Loucy (cell line): ENCODE data around the gene RMC1.

Experiments used
- H2AFZ ChIP-seq: fragments of 200-600 bp; sonication (generic); 2 replicates; pipeline ENCODE4 v1.6.0; 2016; ENCODE audit warnings: antibody characterized with exemption, mild to moderate bottlenecking, low read length, moderate library complexity
- H3F3A ChIP-seq: fragments of 200-600 bp; 2 replicates; pipeline ENCODE4 v1.6.0; 2016; ENCODE audit warnings: antibody characterized with exemption, low read depth, mild to moderate bottlenecking
- H3K27me3 ChIP-seq: fragments of 200-600 bp; sonication (generic); 2 replicates; pipeline ENCODE4 v1.6.1; 2014; ENCODE audit warnings: low read length, mild to moderate bottlenecking; ENCODE audit not compliant: insufficient read depth, poor library complexity, severe bottlenecking
- H3K36me3 ChIP-seq: fragments of 200-600 bp; sonication (generic); 2 replicates; pipeline ENCODE4 v1.6.1; 2016; ENCODE audit warnings: low read length; ENCODE audit not compliant: insufficient read depth
- H3K4me1 ChIP-seq: fragments of 200-600 bp; sonication (generic); 2 replicates; pipeline ENCODE4 v1.5.1; 2014; ENCODE audit warnings: low read length, mild to moderate bottlenecking; ENCODE audit not compliant: insufficient read depth, poor library complexity, severe bottlenecking
- H3K4me2 ChIP-seq: fragments of 200-600 bp; sonication (generic); 2 replicates; pipeline ENCODE4 v1.6.0; 2014; ENCODE audit warnings: antibody characterized with exemption, low read length, low read depth, mild to moderate bottlenecking; ENCODE audit not compliant: poor library complexity, severe bottlenecking
- H3K4me3 ChIP-seq: fragments of 200-600 bp; sonication (generic); 2 replicates; pipeline ENCODE4 v1.5.1; 2014; ENCODE audit warnings: low read length, mild to moderate bottlenecking, mixed read lengths; ENCODE audit not compliant: poor library complexity, severe bottlenecking
- H3K79me2 ChIP-seq: fragments of 200-600 bp; sonication (generic); 2 replicates; pipeline ENCODE4 v1.6.1; 2014; ENCODE audit warnings: low read length; ENCODE audit not compliant: insufficient read depth
- H3K9ac ChIP-seq: fragments of 200-600 bp; sonication (generic); 2 replicates; pipeline ENCODE4 v1.6.0; 2014; ENCODE audit warnings: mild to moderate bottlenecking, low read depth, low read length, moderate library complexity; ENCODE audit not compliant: poor library complexity, severe bottlenecking
- H3K9me2 ChIP-seq: fragments of 200-600 bp; sonication (generic); replicated peaks from 2 replicates; pipeline ENCODE4 v1.6.1; 2016; ENCODE audit warnings: low read depth, low read length, mixed read lengths
- H3K9me3 ChIP-seq: fragments of 200-600 bp; sonication (generic); 2 replicates; pipeline ENCODE4 v1.6.1; 2014; ENCODE audit warnings: mild to moderate bottlenecking, antibody characterized with exemption, low read length, low read depth; ENCODE audit not compliant: insufficient read depth
- H4K20me1 ChIP-seq: fragments of 200-600 bp; sonication (generic); 2 replicates; pipeline ENCODE4 v1.6.0; 2014; ENCODE audit warnings: antibody characterized with exemption, low read length, mild to moderate bottlenecking; ENCODE audit not compliant: insufficient read depth, poor library complexity, severe bottlenecking
- CTCF ChIP-seq: fragments of 200-600 bp; sonication (generic); conservative IDR thresholded peaks from 2 replicates; pipeline ENCODE4 v1.5.1; 2014; ENCODE audit warnings: mild to moderate bottlenecking, antibody characterized with exemption, low read length
- EZH2phosphoT487 ChIP-seq: fragments of 200-600 bp; IDR thresholded peaks from 2 replicates; pipeline ENCODE4 v1.6.1; 2018; ENCODE audit warnings: antibody characterized with exemption, mild to moderate bottlenecking, moderate library complexity, borderline replicate concordance

RMC1 gene

DNA sequence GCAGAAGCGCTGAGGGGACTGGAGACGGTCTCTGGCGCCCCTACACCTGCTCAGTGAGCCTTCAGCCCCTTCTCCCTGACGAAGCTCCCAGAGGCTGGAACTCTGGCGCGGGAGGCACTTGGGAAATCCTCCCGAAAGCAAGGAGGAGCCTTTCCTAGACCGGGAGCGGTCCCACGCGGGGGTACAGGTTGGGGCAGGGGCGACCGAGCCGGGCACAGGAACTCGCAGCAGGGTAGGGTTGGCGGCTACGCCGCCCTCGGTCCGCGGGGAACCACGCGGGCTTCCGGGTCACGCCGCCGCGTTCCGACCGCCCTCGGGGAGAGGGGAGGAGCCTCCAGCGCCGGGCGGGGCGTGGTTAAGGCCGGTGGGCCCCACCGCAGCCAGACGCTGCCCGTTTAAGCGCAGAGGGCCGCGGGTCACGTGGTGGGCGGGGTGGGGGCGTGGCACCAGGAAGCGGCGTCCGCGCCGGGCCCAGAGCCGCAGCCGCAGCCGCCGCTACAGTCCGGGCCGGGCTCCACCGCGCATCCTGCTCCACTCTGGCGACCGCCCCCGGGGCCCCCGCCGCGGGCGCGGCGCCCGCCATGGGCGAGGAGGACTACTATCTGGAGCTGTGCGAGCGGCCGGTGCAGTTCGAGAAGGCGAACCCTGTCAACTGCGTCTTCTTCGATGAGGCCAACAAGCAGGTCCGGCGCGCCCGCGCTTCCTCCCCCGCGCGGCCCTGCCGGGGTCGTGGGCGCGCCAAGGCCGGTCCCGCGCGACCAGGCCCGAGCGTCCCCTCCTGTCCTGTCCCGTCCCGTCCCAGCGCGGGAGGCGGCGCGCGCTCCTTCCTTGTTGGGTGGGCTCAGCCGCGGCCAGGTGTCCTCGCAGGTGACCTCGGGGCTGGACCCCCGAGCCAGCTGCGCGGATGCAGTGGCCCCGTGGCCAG is at the start of gene RMC1:
TSS of gene RMC1 (plus strand) at position 474 of the 925 bp plus-strand sequence. CDS start at position 582, 108 bp downstream.
- H3K4me2 ChIP-seq, result peak within 1 kb of the TSS; percentile 80
- H2AFZ ChIP-seq, result peak within 1 kb of the TSS; percentile 89

GRCh38 chr18:23453680-23454058 is 49.6 kb upstream of the RMC1 start:
- H3K4me1 ChIP-seq, result peaks cover 41% of the 10 kb centered on the region
- peaks cover 47% of the 10 kb centered on the region for H4K20me1 ChIP-seq
- no peaks in the 10 kb centered on the region for H3K9me3 ChIP-seq
- peak overlapping the region; percentile 81; the same call in 1 of the 2 replicates for H2AFZ ChIP-seq
- H3K9ac ChIP-seq, result peak overlapping the region; percentile 93
- peaks cover 56% of the 10 kb centered on the region for H3K79me2 ChIP-seq
- peak overlapping the region; percentile 96 for H3K4me2 ChIP-seq
- H3F3A ChIP-seq, result no peaks in the 10 kb centered on the region
- H3K4me3 ChIP-seq, result peak overlapping the region; percentile 98
- no peak for TF ChIP-seq CTCF
- TF ChIP-seq EZH2phosphoT487, result no peak
- no peaks in the 10 kb centered on the region for H3K36me3 ChIP-seq
- no peaks in the 10 kb centered on the region for H3K9me2 ChIP-seq
- H3K27me3 ChIP-seq, result no peaks in the 10 kb centered on the region

More for the DNA sequence above, at the start of gene RMC1:
- H3F3A ChIP-seq, result no peaks in the 10 kb centered on the region
- TF ChIP-seq EZH2phosphoT487 (no peak), CTCF (no peak)
- no peaks in the 10 kb centered on the region for H3K9me3 ChIP-seq
- H3K79me2 ChIP-seq, result peaks cover 41% of the 10 kb centered on the region
- no peaks in the 10 kb centered on the region for H3K9me2 ChIP-seq
- no peaks in the 10 kb centered on the region; the same call in 1 of the 2 replicates for H3K36me3 ChIP-seq
- H3K9ac ChIP-seq, result peak within 1 kb of the TSS; percentile 82
- peaks cover 30% of the 10 kb centered on the region for H3K4me1 ChIP-seq
- peak within 1 kb of the TSS; percentile 79 for H3K4me3 ChIP-seq
- H3K27me3 ChIP-seq, result no peaks in the 10 kb centered on the region
- H4K20me1 ChIP-seq, result peaks cover 17% of the 10 kb centered on the region

DNA sequence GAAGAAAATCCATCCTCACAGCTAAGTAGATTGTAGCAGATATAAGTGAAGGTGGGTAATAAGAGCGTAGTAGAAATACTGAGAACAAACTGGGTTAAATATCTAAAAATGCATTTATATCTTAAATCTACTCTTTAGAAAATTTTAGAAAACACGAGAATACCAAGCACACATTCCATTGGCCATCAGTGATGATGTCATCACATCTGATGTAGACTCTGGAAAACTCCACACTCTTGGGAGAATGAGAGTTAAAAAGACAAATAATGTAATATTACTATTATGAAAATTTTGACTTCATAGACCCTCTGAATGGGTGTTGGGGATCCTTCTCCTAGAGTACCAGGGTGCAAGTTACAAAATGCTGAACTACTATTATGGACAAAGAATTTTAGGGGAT is 46.5 kb upstream of the RMC1 start:
- Histone ChIP-seq H3K27me3 (no peaks in the 10 kb centered on the region), H3K4me2 (peak overlapping the region; percentile 91), H3K4me3 (peak overlapping the region; percentile 54), H2AFZ (no peak overlapping the region), H3K4me1 (peaks cover 67% of the 10 kb centered on the region), H4K20me1 (peaks cover 71% of the 10 kb centered on the region), H3K79me2 (peaks cover 87% of the 10 kb centered on the region), H3K9ac (peak overlapping the region; percentile 55), H3K9me2 (no peaks in the 10 kb centered on the region), H3F3A (no peaks in the 10 kb centered on the region), H3K9me3 (no peaks in the 10 kb centered on the region), H3K36me3 (no peaks in the 10 kb centered on the region)
- no peak for TF ChIP-seq CTCF
- TF ChIP-seq EZH2phosphoT487, result no peak
